ENCODE measurements around the gene FKBP5. TPM values are rescaled to one million over a fixed set of nuclear protein-coding genes. Genes with fewer than 3 reads are reported as not detected.

Gene FKBP5
- total RNA-seq, 3 donors from 2014 or later (not counting 1 experiment from before 2014, with no cell fraction given): 15.5 to 30.2 (median 27.3) TPM

DNA sequence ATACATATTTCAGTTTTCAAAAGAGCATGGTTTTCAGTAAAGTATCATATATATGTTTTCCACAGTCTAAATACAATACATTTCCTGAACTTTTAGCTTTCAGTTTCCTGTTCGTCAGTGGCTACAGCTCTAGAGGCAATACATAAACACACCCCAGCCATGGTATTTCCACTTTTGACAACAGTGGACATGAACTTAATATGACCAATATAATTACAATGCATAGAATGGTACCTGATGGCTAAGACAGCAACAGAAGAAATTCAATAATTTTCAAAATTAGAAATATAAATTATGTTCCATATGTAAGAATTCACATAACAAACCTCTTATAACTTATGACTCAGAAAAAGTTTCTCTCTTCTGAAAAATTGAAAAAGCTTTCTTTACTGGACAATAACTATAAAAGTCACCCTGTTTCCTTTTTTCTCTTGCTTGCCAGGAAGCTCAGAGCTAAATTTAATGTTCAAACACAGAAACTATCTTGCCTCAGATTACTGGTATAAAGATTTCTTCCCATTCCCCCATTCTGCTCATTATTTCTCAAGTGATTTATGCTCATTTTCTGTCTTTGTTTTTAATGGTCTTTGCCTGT is 19.2 kb downstream of the FKBP5 start:
- no peaks in the 10 kb centered on the region for H3K36me3 Mint-ChIP-seq
- H3K27me3 Mint-ChIP-seq (ENCODE audit: low read depth in 2 of 2): no peaks in the 10 kb centered on the region
- H3K9me3 Mint-ChIP-seq: no peaks in the 10 kb centered on the region
- TF ChIP-seq, protein P1, sequence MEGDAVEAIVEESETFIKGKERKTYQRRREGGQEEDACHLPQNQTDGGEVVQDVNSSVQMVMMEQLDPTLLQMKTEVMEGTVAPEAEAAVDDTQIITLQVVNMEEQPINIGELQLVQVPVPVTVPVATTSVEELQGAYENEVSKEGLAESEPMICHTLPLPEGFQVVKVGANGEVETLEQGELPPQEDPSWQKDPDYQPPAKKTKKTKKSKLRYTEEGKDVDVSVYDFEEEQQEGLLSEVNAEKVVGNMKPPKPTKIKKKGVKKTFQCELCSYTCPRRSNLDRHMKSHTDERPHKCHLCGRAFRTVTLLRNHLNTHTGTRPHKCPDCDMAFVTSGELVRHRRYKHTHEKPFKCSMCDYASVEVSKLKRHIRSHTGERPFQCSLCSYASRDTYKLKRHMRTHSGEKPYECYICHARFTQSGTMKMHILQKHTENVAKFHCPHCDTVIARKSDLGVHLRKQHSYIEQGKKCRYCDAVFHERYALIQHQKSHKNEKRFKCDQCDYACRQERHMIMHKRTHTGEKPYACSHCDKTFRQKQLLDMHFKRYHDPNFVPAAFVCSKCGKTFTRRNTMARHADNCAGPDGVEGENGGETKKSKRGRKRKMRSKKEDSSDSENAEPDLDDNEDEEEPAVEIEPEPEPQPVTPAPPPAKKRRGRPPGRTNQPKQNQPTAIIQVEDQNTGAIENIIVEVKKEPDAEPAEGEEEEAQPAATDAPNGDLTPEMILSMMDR (IDR thresholded peaks at IDR 0.05): no peak
- peak overlapping the region; percentile 87 for H3K4me3 Mint-ChIP-seq
- WGBS (ENCODE audit: insufficient coverage): 11% methylated on average over 1 of the region's 1 CpG
- peak in 1 of 2 donors; percentile 64 for DNase-seq
- Histone ChIP-seq H3K27me3 (ENCODE audit: control insufficient read depth, insufficient read depth, low read length) (no peaks in the 10 kb centered on the region), H3K9me3 (ENCODE audit: control insufficient read depth, insufficient read depth, low read length) (no peaks in the 10 kb centered on the region), H3K4me1 (ENCODE audit: control insufficient read depth, insufficient read depth, low read length) (peaks cover 20% of the 10 kb centered on the region), H3K27ac (ENCODE audit: low read length) (peak overlapping the region; percentile 54), H3K36me3 (ENCODE audit: control insufficient read depth, insufficient read depth, low read length) (no peaks in the 10 kb centered on the region), H3K4me3 (ENCODE audit: low read length) (peak overlapping the region; percentile 13)
- intact Hi-C loops (cut with micrococcal nuclease): loop anchor here (2.0 to 5.0 kb wide), 2 partner anchors 19 to 58 kb away; partner anchors contain the start of gene FKBP5
- peaks cover 30 to 36% of the 10 kb centered on the region in 2 donors for H3K4me1 Mint-ChIP-seq
- peak overlapping the region; percentile 82 to 90 for H3K27ac Mint-ChIP-seq
- ATAC-seq: peak; percentile 63 to 79 (median 74)

DNA sequence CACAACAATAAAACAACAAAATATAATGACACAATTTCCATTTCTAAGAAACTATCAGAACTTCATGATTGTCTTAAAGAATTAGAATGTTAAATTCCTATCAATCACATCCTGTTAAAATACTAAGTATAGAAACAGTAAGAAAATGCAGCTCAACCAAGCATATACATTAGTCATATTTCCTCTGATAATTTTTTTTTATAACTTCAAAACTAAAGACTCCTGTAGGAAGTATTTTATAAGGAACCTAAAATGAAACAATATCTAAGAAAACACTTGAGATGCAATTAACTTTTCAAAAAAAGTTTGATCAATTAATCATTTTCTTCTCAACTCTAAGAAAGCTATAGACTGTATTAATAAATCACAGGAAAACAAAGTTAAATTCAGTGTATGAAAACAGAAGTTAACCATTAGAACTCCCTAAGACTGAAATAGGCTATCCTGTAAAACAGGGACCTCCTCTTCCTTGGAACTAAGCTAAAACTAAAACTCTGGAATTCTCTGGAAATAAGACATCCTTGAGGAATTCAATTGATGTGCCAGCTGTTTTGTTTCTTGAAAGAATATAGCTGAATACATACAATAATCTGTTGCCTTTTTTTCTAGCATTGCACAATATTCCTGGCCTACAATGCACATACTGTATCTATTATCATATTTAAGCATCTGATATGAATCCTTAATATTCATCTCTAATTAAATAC is 19.8 kb downstream of the FKBP5 start:
- peak in 1 of 3 donors; percentile 15 for ATAC-seq
- Mint-ChIP-seq H3K27me3 (ENCODE audit: low read depth in 2 of 2) (no peaks in the 10 kb centered on the region), H3K36me3 (no peaks in the 10 kb centered on the region), H3K27ac (peak overlapping the region; percentile 82 to 90), H3K4me1 (peaks cover 23 to 32% of the 10 kb centered on the region in 2 donors), H3K4me3 (peak overlapping the region; percentile 87), H3K9me3 (no peaks in the 10 kb centered on the region)
- H3K4me3 ChIP-seq (ENCODE audit: low read length): peak overlapping the region; percentile 13
- no peaks in the 10 kb centered on the region for H3K27me3 ChIP-seq (ENCODE audit: control insufficient read depth, insufficient read depth, low read length)
- no peaks in the 10 kb centered on the region for H3K36me3 ChIP-seq (ENCODE audit: control insufficient read depth, insufficient read depth, low read length)
- no peak for DNase-seq
- H3K27ac ChIP-seq (ENCODE audit: low read length): peak overlapping the region; percentile 47
- peaks cover 20% of the 10 kb centered on the region for H3K4me1 ChIP-seq (ENCODE audit: control insufficient read depth, insufficient read depth, low read length)
- intact Hi-C loops (cut with micrococcal nuclease): loop anchor here (2.0 to 5.0 kb wide), 2 partner anchors 20 to 58 kb away; partner anchors contain the start of gene FKBP5
- TF ChIP-seq, protein P1 (IDR thresholded peaks at IDR 0.05): no peak
- H3K9me3 ChIP-seq (ENCODE audit: control insufficient read depth, insufficient read depth, low read length): no peaks in the 10 kb centered on the region

DNA sequence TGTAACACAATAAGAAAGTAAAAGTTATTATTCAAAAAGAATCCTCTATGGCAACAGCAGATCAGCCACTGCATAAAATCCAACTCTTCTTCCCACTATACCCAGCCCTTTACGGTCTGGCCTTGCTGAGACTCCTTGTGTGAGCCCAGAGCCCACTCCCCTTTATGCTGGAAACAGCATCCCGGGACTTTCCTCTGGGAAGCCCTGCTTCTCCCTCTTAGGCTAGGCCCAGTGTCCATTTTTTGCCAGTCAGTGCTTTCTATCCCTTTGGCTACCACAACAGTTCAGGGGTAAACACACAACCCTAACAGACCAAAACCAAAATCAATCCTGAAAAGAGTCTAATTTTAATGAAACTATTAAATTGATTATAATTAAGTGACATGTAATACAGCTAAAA is 20.6 kb downstream of the FKBP5 start:
- Histone ChIP-seq H3K27ac (ENCODE audit: low read length) (peak overlapping the region; percentile 34), H3K27me3 (ENCODE audit: control insufficient read depth, insufficient read depth, low read length) (no peaks in the 10 kb centered on the region), H3K4me1 (ENCODE audit: control insufficient read depth, insufficient read depth, low read length) (peaks cover 20% of the 10 kb centered on the region), H3K9me3 (ENCODE audit: control insufficient read depth, insufficient read depth, low read length) (no peaks in the 10 kb centered on the region), H3K36me3 (ENCODE audit: control insufficient read depth, insufficient read depth, low read length) (no peaks in the 10 kb centered on the region), H3K4me3 (ENCODE audit: low read length) (peak overlapping the region; percentile 1)
- TF ChIP-seq, protein P1 (IDR thresholded peaks at IDR 0.05): no peak
- Mint-ChIP-seq H3K4me3 (peak overlapping the region; percentile 69), H3K4me1 (peaks cover 21 to 28% of the 10 kb centered on the region in 2 donors), H3K36me3 (no peaks in the 10 kb centered on the region), H3K9me3 (no peaks in the 10 kb centered on the region), H3K27ac (peak overlapping the region; percentile 85 to 90), H3K27me3 (ENCODE audit: low read depth in 2 of 2) (no peaks in the 10 kb centered on the region)
- ATAC-seq (no peak), DNase-seq (peak in 1 of 2 donors; percentile 14)
- intact Hi-C loops (cut with micrococcal nuclease): loop anchor here (2.0 to 5.0 kb wide), 2 partner anchors 21 to 59 kb away; partner anchors contain the start of gene FKBP5
- 85% methylated on average over 2 of the region's 2 CpGs for WGBS (ENCODE audit: insufficient coverage)
